T-helper 1 cell treated with Interleukin-12 subunit alpha and Interleukin-12 subunit beta and Interleukin-4 antibody, amounts not matched to agents 30 ng/mL and 1 ng/mL, for 36 hours (primary cell): ENCODE results near the gene UFD1. TPM values are rescaled to one million over a fixed set of nuclear protein-coding genes. Genes with fewer than 3 reads are reported as not detected.

Experiments used
- intact Hi-C: fragments of 100-400 bp; cut with micrococcal nuclease; formaldehyde crosslinking; loops from one replicate; pipeline ENCODE4 v1.15.1; 2024
- total RNA-seq: library from RNA; stranded (reverse); gene quantifications from 2 replicates; pipeline ENCODE4 v1.2.3, GENCODE V29; 2022

The UFD1 gene
- 105 and 106 TPM in 2 replicates for total RNA-seq

- intact Hi-C loops = loop anchor here (1.0 to 10.0 kb wide), 11 partner anchors 32 to 1223 kb away; partner anchors contain the start of genes C22orf39, CLTCL1, DGCR2 and ESS2
These were observed at the start of gene UFD1 for GRCh38 chr22:19478901-19479354. Gene UFD1, minus strand, starts transcription at chr22:19479193. Its CDS starts 108 bp downstream, at chr22:19479085.

GRCh38 chr22:19527861-19528417 lies 48.9 kb upstream of the UFD1 start:
- intact Hi-C loops = no loop called here

GRCh38 chr22:19527321-19527721 lies 48.3 kb upstream of the UFD1 start:
- intact Hi-C loops = no loop called here

- intact Hi-C loops = no loop called here
These were observed 47.7 kb upstream of the UFD1 start for GRCh38 chr22:19526702-19527111.

- intact Hi-C loops = no loop called here
These were observed 47.2 kb upstream of the UFD1 start for GRCh38 chr22:19526076-19526701.

- intact Hi-C loops = no loop called here
These were observed 46.7 kb upstream of the UFD1 start for GRCh38 chr22:19525666-19526065.

GRCh38 chr22:19525116-19525660 lies 46.2 kb upstream of the UFD1 start:
- intact Hi-C loops = no loop called here

- intact Hi-C loops = loop anchor here (5.0 kb wide), 1 partner anchor 53 kb away; no protein-coding TSS in a partner anchor
These were observed 45.5 kb upstream of the UFD1 start, which contains the start of gene CLDN5 for GRCh38 chr22:19524170-19525115. Gene CLDN5, minus strand, starts transcription at chr22:19524410. Its CDS starts 155 bp downstream, at chr22:19524255.

GRCh38 chr22:19523240-19524169 lies 44.5 kb upstream of the UFD1 start:
- intact Hi-C loops = loop anchor here (1.0 to 5.0 kb wide), 2 partner anchors 54 to 107 kb away; no protein-coding TSS in a partner anchor

GRCh38 chr22:19522881-19523239 lies 43.9 kb upstream of the UFD1 start:
- intact Hi-C loops = loop anchor here (1.0 to 5.0 kb wide), 2 partner anchors 54 to 107 kb away; no protein-coding TSS in a partner anchor

- intact Hi-C loops = loop anchor here (5.0 kb wide), 1 partner anchor 55 kb away; no protein-coding TSS in a partner anchor
These were observed 43.3 kb upstream of the UFD1 start for GRCh38 chr22:19522190-19522880.

GRCh38 chr22:19520566-19521305 lies 41.7 kb upstream of the UFD1 start:
- intact Hi-C loops = loop anchor here (5.0 kb wide), 1 partner anchor 57 kb away; no protein-coding TSS in a partner anchor

- intact Hi-C loops = loop anchor here (5.0 kb wide), 1 partner anchor 57 kb away; no protein-coding TSS in a partner anchor
These were observed 41.0 kb upstream of the UFD1 start for GRCh38 chr22:19520007-19520406.

- intact Hi-C loops = no loop called here
These were observed 40.3 kb upstream of the UFD1 start for GRCh38 chr22:19519041-19519926.

GRCh38 chr22:19518635-19519034 lies 39.6 kb upstream of the UFD1 start:
- intact Hi-C loops = no loop called here

- intact Hi-C loops = no loop called here
These were observed 39.1 kb upstream of the UFD1 start for GRCh38 chr22:19517919-19518611.

- intact Hi-C loops = no loop called here
These were observed 38.1 kb upstream of the UFD1 start for GRCh38 chr22:19517171-19517500.
